Smooth muscle cell (in vitro differentiated cells): ENCODE results near the gene PRUNE1. TPM values are rescaled to one million over a fixed set of nuclear protein-coding genes. Genes with fewer than 3 reads are reported as not detected.

ENCODE experiments used
- DNase-seq: peaks from one replicate; lab custom pipeline; 2025; ENCODE audit not compliant: unreplicated experiment; lab: John Stamatoyannopoulos, UW
- H2AFZ ChIP-seq: fragments of 200-600 bp; sonication (generic); 2 replicates; pipeline ENCODE4 v1.6.0; 2016; ENCODE audit warnings: antibody characterized with exemption, low read depth, mild to moderate bottlenecking
- H3F3A ChIP-seq: fragments of 200-600 bp; sonication (generic); 2 replicates; pipeline ENCODE4 v1.6.0; 2017; ENCODE audit warnings: antibody characterized with exemption, low read depth
- H3K27ac ChIP-seq: fragments of 200-600 bp; sonication (generic); 2 replicates; pipeline ENCODE4 v1.5.1; 2016; ENCODE audit warnings: low read depth, mild to moderate bottlenecking
- H3K27me3 ChIP-seq: fragments of 200-600 bp; sonication (generic); 2 replicates; pipeline ENCODE4 v1.6.1; 2016; ENCODE audit warnings: low read depth, mild to moderate bottlenecking
- H3K36me3 ChIP-seq: fragments of 200-600 bp; sonication (generic); 2 replicates; pipeline ENCODE4 v1.5.1; 2016; ENCODE audit warnings: low read depth
- H3K4me1 ChIP-seq: fragments of 200-600 bp; sonication (generic); 2 replicates; pipeline ENCODE4 v1.5.1; 2016; ENCODE audit warnings: low read depth
- H3K4me2 ChIP-seq: fragments of 200-600 bp; sonication (generic); 2 replicates; pipeline ENCODE4 v1.6.0; 2016; ENCODE audit warnings: mild to moderate bottlenecking
- H3K4me3 ChIP-seq: fragments of 200-600 bp; sonication (generic); 2 replicates; pipeline ENCODE4 v1.5.1; 2016; ENCODE audit warnings: mild to moderate bottlenecking
- H3K79me2 ChIP-seq: fragments of 200-600 bp; sonication (generic); 2 replicates; pipeline ENCODE4 v1.6.0; 2016; ENCODE audit warnings: low read depth, mild to moderate bottlenecking
- H3K9ac ChIP-seq: fragments of 200-600 bp; sonication (generic); 2 replicates; pipeline ENCODE4 v1.6.0; 2016; ENCODE audit warnings: low read depth
- H3K9me3 ChIP-seq: fragments of 200-600 bp; sonication (generic); replicated peaks from 2 replicates; pipeline ENCODE4 v1.5.1; 2016; ENCODE audit warnings: low read depth
- H4K20me1 ChIP-seq: fragments of 200-600 bp; sonication (generic); 2 replicates; pipeline ENCODE4 v1.6.0; 2016; ENCODE audit warnings: low read depth
- CTCF ChIP-seq: fragments of 200-600 bp; sonication (generic); IDR thresholded peaks from 2 replicates; pipeline ENCODE4 v1.5.1; 2017; ENCODE audit warnings: borderline replicate concordance, mild to moderate bottlenecking, antibody characterized with exemption; ENCODE audit not compliant: insufficient read depth, poor library complexity, severe bottlenecking
- WGBS: methylation state at CpG from one replicate; pipeline ENCODE4 v1.1.7; 2016; ENCODE audit warnings: low lambda C conversion rate; 5-methylcytosine and 5-hydroxymethylcytosine counted together
- polyA plus RNA-seq: library from polyadenylated mRNA; unstranded; fragments of >200 nt; fragmentation: Nextera tagmentation; extraction: Ambion mirVana; gene quantifications from 2 replicates; pipeline ENCODE4 v1.2.1, GENCODE V29; 2016
- total RNA-seq: library from RNA; depleted of rRNA; stranded (reverse); fragments of >200 nt; gene quantifications from 2 replicates; pipeline ENCODE4 v1.2.3, GENCODE V29; 2014

PRUNE1 gene
- total and polyA plus RNA-seq, 2 experiments from 2014 or later, result 15.2 to 19.5 TPM

GRCh38 chr1:151055581-151055980, 47.3 kb downstream of the PRUNE1 start:
- H3K9ac ChIP-seq, result peak overlapping the region; percentile 3
- no peaks in the 10 kb centered on the region for H3K27me3 ChIP-seq
- no peak overlapping the region for H3K4me3 ChIP-seq
- peak overlapping the region; percentile 98 for H3K27ac ChIP-seq
- no peak for TF ChIP-seq CTCF
- H3K4me2 ChIP-seq, result no peak overlapping the region
- no peak for DNase-seq
- H3K9me3 ChIP-seq, result no peaks in the 10 kb centered on the region
- H4K20me1 ChIP-seq, result peaks cover 60% of the 10 kb centered on the region
- no peak overlapping the region for H2AFZ ChIP-seq
- peaks cover 12% of the 10 kb centered on the region for H3K4me1 ChIP-seq
- peaks cover 55% of the 10 kb centered on the region for H3F3A ChIP-seq
- 86% methylated on average over 1 of the region's 2 CpGs for WGBS
- H3K36me3 ChIP-seq, result peaks cover 9% of the 10 kb centered on the region
- H3K79me2 ChIP-seq, result peaks cover 64% of the 10 kb centered on the region

- no peak overlapping the region for H3K4me3 ChIP-seq
- H3K4me2 ChIP-seq, result peak overlapping the region; percentile 98
- WGBS, result 71% methylated on average over 2 of the region's 2 CpGs
- H3K79me2 ChIP-seq, result peaks cover 69% of the 10 kb centered on the region
- H3K4me1 ChIP-seq, result peaks cover 12% of the 10 kb centered on the region
- H3K9me3 ChIP-seq, result no peaks in the 10 kb centered on the region
- no peak for TF ChIP-seq CTCF
- H3K27ac ChIP-seq, result peak overlapping the region; percentile 98
- no peaks in the 10 kb centered on the region for H3K27me3 ChIP-seq
- no peak for DNase-seq
- H2AFZ ChIP-seq, result no peak overlapping the region
- peaks cover 9% of the 10 kb centered on the region for H3K36me3 ChIP-seq
- H4K20me1 ChIP-seq, result peaks cover 60% of the 10 kb centered on the region
- no peak overlapping the region for H3K9ac ChIP-seq
- H3F3A ChIP-seq, result peaks cover 51% of the 10 kb centered on the region
Measured at GRCh38 chr1:151056149-151056548, 47.9 kb downstream of the PRUNE1 start.

GRCh38 chr1:151058692-151059091, 50.4 kb downstream of the PRUNE1 start:
- peak overlapping the region; percentile 100 for H3K4me3 ChIP-seq
- peaks cover 54% of the 10 kb centered on the region for H4K20me1 ChIP-seq
- H3K27ac ChIP-seq, result peak overlapping the region; percentile 98
- no peak overlapping the region for H2AFZ ChIP-seq
- H3K9ac ChIP-seq, result peak overlapping the region; percentile 98
- TF ChIP-seq CTCF, result no peak
- no peaks in the 10 kb centered on the region for H3K9me3 ChIP-seq
- H3K79me2 ChIP-seq, result peaks cover 95% of the 10 kb centered on the region
- peaks cover 4% of the 10 kb centered on the region for H3K36me3 ChIP-seq
- H3F3A ChIP-seq, result peaks cover 28% of the 10 kb centered on the region
- DNase-seq, result no peak
- WGBS, result 2% methylated on average over 10 of the region's 10 CpGs
- H3K27me3 ChIP-seq, result no peaks in the 10 kb centered on the region
- H3K4me2 ChIP-seq, result peak overlapping the region; percentile 98
- peaks cover 27% of the 10 kb centered on the region for H3K4me1 ChIP-seq
